Tibial nerve (tissue), 3 donors: Measurements from ENCODE around the gene CRHR1.

Source experiments
- POLR2A ChIP-seq, 2 donors: fragments of 450-650 bp; IDR thresholded peaks; one replicate each; pipeline ENCODE4 v1.6.1; 2017; ENCODE audit warnings: antibody characterized with exemption in 2 of 2, mild to moderate bottlenecking in 2 of 2, moderate library complexity in 2 of 2
- TF ChIP-seq, protein P1 (sequence below), 5 experiments: fragments of 200-600 bp in 3 of 5; fragments of 450-650 bp in 2 of 5; sonication (generic) in 3 of 5; IDR thresholded peaks; one replicate each; pipeline ENCODE4 v1.5.1; 2016 to 2019; ENCODE audit warnings: antibody characterized with exemption in 5 of 5, mild to moderate bottlenecking in 3 of 5, moderate library complexity in 2 of 5

DNA sequence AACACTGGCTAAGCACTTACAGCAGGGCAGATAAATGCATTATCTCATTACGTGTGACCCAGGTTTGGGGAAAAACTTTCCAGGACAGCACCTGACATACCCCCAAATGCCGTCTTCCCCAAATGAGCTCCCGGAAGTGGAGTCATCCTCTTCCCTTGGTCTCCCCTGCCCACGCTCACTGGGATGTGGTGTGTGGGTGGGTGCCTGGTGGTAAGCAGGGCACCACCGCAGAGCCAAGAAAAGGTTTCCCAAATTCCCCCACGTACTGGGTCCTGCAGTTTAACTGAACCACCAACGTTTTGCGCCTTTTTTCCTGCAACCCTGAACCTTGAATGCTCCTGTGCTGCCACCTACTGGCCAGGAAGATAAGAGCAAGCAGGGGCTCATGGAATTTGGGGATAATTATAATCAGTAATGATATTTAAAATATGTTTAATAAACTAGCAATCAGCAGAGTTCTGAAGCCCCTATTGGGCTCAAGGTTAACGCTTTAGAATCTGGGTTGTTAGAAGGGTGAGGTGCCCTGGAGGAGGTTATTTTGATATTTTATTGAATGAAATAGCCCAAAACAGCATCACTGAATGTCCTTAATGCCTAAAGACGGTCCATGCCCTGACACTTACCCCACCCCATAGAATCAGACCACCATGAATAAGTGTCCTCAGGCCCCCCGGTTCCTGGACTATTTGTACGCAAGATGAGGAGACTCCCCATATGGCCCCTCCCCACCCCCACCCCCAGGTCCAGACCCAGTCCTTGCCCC, 68.6 kb downstream of the CRHR1 start:
- TF ChIP-seq, protein P1, sequence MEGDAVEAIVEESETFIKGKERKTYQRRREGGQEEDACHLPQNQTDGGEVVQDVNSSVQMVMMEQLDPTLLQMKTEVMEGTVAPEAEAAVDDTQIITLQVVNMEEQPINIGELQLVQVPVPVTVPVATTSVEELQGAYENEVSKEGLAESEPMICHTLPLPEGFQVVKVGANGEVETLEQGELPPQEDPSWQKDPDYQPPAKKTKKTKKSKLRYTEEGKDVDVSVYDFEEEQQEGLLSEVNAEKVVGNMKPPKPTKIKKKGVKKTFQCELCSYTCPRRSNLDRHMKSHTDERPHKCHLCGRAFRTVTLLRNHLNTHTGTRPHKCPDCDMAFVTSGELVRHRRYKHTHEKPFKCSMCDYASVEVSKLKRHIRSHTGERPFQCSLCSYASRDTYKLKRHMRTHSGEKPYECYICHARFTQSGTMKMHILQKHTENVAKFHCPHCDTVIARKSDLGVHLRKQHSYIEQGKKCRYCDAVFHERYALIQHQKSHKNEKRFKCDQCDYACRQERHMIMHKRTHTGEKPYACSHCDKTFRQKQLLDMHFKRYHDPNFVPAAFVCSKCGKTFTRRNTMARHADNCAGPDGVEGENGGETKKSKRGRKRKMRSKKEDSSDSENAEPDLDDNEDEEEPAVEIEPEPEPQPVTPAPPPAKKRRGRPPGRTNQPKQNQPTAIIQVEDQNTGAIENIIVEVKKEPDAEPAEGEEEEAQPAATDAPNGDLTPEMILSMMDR (IDR thresholded peaks at IDR 0.05), result peak; percentile 56 to 92 (median 85)
- TF ChIP-seq POLR2A (IDR thresholded peaks at IDR 0.05), result no peak
